ENCODE data around the gene SLC35G2. TPM values are rescaled to one million over a fixed set of nuclear protein-coding genes. Genes with fewer than 3 reads are reported as not detected.
"Not testable (repeated sequence)": the region's sequence is repeated elsewhere in the genome, so short reads cannot be mapped to it uniquely, and the experiment has no call there.

Gene SLC35G2
- total and polyA plus RNA-seq, 4 donors, result 1.1 to 13.1 (median 4.9) TPM

- DNase-seq (no peak), ATAC-seq (ENCODE audit: low FRiP score) (no peak)
- H3K27me3 ChIP-seq (ENCODE audit: control insufficient read depth in 1 of 2, insufficient read depth in 2 of 2, low read length in 1 of 2), result no peaks in the 10 kb centered on the region
- H3K4me1 ChIP-seq (ENCODE audit: control insufficient read depth in 1 of 2, insufficient read depth in 2 of 2, low read length in 2 of 2), result no peaks in the 10 kb centered on the region
- WGBS, 2 donors, result 96 to 100% methylated on average over 3 of the region's 3 CpGs
- no peaks in the 10 kb centered on the region for H3K36me3 ChIP-seq (ENCODE audit: control insufficient read depth in 1 of 2, insufficient read depth in 2 of 2, low read length in 1 of 2)
- H3K9me3 ChIP-seq (ENCODE audit: control insufficient read depth, low read length), result no peaks in the 10 kb centered on the region
- intact Hi-C loops (cut with DNase I), result no loop called here
- H3K4me3 ChIP-seq (ENCODE audit: low read length in 2 of 2), result no peak overlapping the region
- no peak overlapping the region for H3K27ac ChIP-seq (ENCODE audit: low read depth in 1 of 2, low read length in 2 of 2)
Measured at GRCh38 chr3:136790786-136791185, 28.1 kb upstream of the SLC35G2 start.

GRCh38 chr3:136792556-136793330 is 26.2 kb upstream of the SLC35G2 start:
- H3K4me3 ChIP-seq (ENCODE audit: low read length in 2 of 2), result no peak overlapping the region
- no peaks in the 10 kb centered on the region for H3K9me3 ChIP-seq (ENCODE audit: control insufficient read depth, low read length)
- 45 to 47% methylated on average over 4 of the region's 4 CpGs for WGBS, 2 donors
- no peaks in the 10 kb centered on the region for H3K4me1 ChIP-seq (ENCODE audit: control insufficient read depth in 1 of 2, insufficient read depth in 2 of 2, low read length in 2 of 2)
- H3K27ac ChIP-seq (ENCODE audit: low read depth in 1 of 2, low read length in 2 of 2), result no peak overlapping the region
- no peak for DNase-seq
- no peaks in the 10 kb centered on the region for H3K36me3 ChIP-seq (ENCODE audit: control insufficient read depth in 1 of 2, insufficient read depth in 2 of 2, low read length in 1 of 2)
- ATAC-seq (ENCODE audit: low FRiP score), result no peak
- intact Hi-C loops (cut with DNase I), result no loop called here
- H3K27me3 ChIP-seq (ENCODE audit: control insufficient read depth in 1 of 2, insufficient read depth in 2 of 2, low read length in 1 of 2), result no peaks in the 10 kb centered on the region

GRCh38 chr3:136801146-136801545 is 17.8 kb upstream of the SLC35G2 start:
- H3K27ac ChIP-seq (ENCODE audit: low read depth in 1 of 2, low read length in 2 of 2); H3K36me3 ChIP-seq (ENCODE audit: control insufficient read depth in 1 of 2, insufficient read depth in 2 of 2, low read length in 1 of 2); H3K4me3 ChIP-seq (ENCODE audit: low read length in 2 of 2); H3K27me3 ChIP-seq (ENCODE audit: control insufficient read depth in 1 of 2, insufficient read depth in 2 of 2, low read length in 1 of 2); H3K9me3 ChIP-seq (ENCODE audit: control insufficient read depth, low read length); intact Hi-C loops (cut with DNase I); H3K4me1 ChIP-seq (ENCODE audit: control insufficient read depth in 1 of 2, insufficient read depth in 2 of 2, low read length in 2 of 2); DNase-seq; ATAC-seq (ENCODE audit: low FRiP score): not testable (repeated sequence)
- WGBS, 2 donors, result 97 to 98% methylated on average over 10 of the region's 10 CpGs

GRCh38 chr3:136802481-136802996 is 16.4 kb upstream of the SLC35G2 start:
- Histone ChIP-seq H3K4me3 (ENCODE audit: low read length in 2 of 2) (no peak overlapping the region), H3K27ac (ENCODE audit: low read depth in 1 of 2, low read length in 2 of 2) (peak overlapping the region in 1 of 2 donors; percentile 4), H3K9me3 (ENCODE audit: control insufficient read depth, low read length) (no peaks in the 10 kb centered on the region), H3K36me3 (ENCODE audit: control insufficient read depth in 1 of 2, insufficient read depth in 2 of 2, low read length in 1 of 2) (no peaks in the 10 kb centered on the region), H3K4me1 (ENCODE audit: control insufficient read depth in 1 of 2, insufficient read depth in 2 of 2, low read length in 2 of 2) (no peaks in the 10 kb centered on the region), H3K27me3 (ENCODE audit: control insufficient read depth in 1 of 2, insufficient read depth in 2 of 2, low read length in 1 of 2) (no peaks in the 10 kb centered on the region)
- WGBS, 2 donors, result 2 to 5% methylated on average over 5 of the region's 5 CpGs
- ATAC-seq (ENCODE audit: low FRiP score) (peak; percentile 73), DNase-seq (no peak)
- intact Hi-C loops (cut with DNase I), result no loop called here

GRCh38 chr3:136804141-136804540 is 14.8 kb upstream of the SLC35G2 start:
- intact Hi-C loops (cut with DNase I), result no loop called here
- WGBS, 2 donors, result 95 to 96% methylated on average over 4 of the region's 4 CpGs

GRCh38 chr3:136804813-136805212 is 14.1 kb upstream of the SLC35G2 start:
- Histone ChIP-seq H3K27me3 (ENCODE audit: control insufficient read depth in 1 of 2, insufficient read depth in 2 of 2, low read length in 1 of 2) (no peaks in the 10 kb centered on the region), H3K9me3 (ENCODE audit: control insufficient read depth, low read length) (no peaks in the 10 kb centered on the region), H3K36me3 (ENCODE audit: control insufficient read depth in 1 of 2, insufficient read depth in 2 of 2, low read length in 1 of 2) (no peaks in the 10 kb centered on the region), H3K4me1 (ENCODE audit: control insufficient read depth in 1 of 2, insufficient read depth in 2 of 2, low read length in 2 of 2) (no peaks in the 10 kb centered on the region), H3K27ac (ENCODE audit: low read depth in 1 of 2, low read length in 2 of 2) (no peak overlapping the region), H3K4me3 (ENCODE audit: low read length in 2 of 2) (no peak overlapping the region)
- no peak for DNase-seq
- intact Hi-C loops (cut with DNase I), result no loop called here
- ATAC-seq (ENCODE audit: low FRiP score), result no peak

More at GRCh38 chr3:136804141-136804540, 14.8 kb upstream of the SLC35G2 start:
- Histone ChIP-seq H3K4me3 (ENCODE audit: low read length in 2 of 2) (no peak overlapping the region), H3K27me3 (ENCODE audit: control insufficient read depth in 1 of 2, insufficient read depth in 2 of 2, low read length in 1 of 2) (no peaks in the 10 kb centered on the region), H3K4me1 (ENCODE audit: control insufficient read depth in 1 of 2, insufficient read depth in 2 of 2, low read length in 2 of 2) (no peaks in the 10 kb centered on the region), H3K9me3 (ENCODE audit: control insufficient read depth, low read length) (no peaks in the 10 kb centered on the region), H3K27ac (ENCODE audit: low read depth in 1 of 2, low read length in 2 of 2) (no peak overlapping the region), H3K36me3 (ENCODE audit: control insufficient read depth in 1 of 2, insufficient read depth in 2 of 2, low read length in 1 of 2) (no peaks in the 10 kb centered on the region)
- DNase-seq (no peak), ATAC-seq (ENCODE audit: low FRiP score) (no peak)

GRCh38 chr3:136805795-136806194 is 13.1 kb upstream of the SLC35G2 start:
- no peak for ATAC-seq (ENCODE audit: low FRiP score)
- H3K27me3 ChIP-seq (ENCODE audit: control insufficient read depth in 1 of 2, insufficient read depth in 2 of 2, low read length in 1 of 2), result no peaks in the 10 kb centered on the region
- H3K36me3 ChIP-seq (ENCODE audit: control insufficient read depth in 1 of 2, insufficient read depth in 2 of 2, low read length in 1 of 2), result no peaks in the 10 kb centered on the region
- H3K4me1 ChIP-seq (ENCODE audit: control insufficient read depth in 1 of 2, insufficient read depth in 2 of 2, low read length in 2 of 2), result no peaks in the 10 kb centered on the region
- WGBS, 2 donors, result 73 to 75% methylated on average over 3 of the region's 3 CpGs
- no peak for DNase-seq
- H3K9me3 ChIP-seq (ENCODE audit: control insufficient read depth, low read length), result no peaks in the 10 kb centered on the region
- H3K4me3 ChIP-seq (ENCODE audit: low read length in 2 of 2), result no peak overlapping the region
- H3K27ac ChIP-seq (ENCODE audit: low read depth in 1 of 2, low read length in 2 of 2), result no peak overlapping the region
- intact Hi-C loops (cut with DNase I), result no loop called here

- H3K27ac ChIP-seq (ENCODE audit: low read depth in 1 of 2, low read length in 2 of 2), result no peak overlapping the region
- DNase-seq (no peak), ATAC-seq (ENCODE audit: low FRiP score) (no peak)
- no peak overlapping the region for H3K4me3 ChIP-seq (ENCODE audit: low read length in 2 of 2)
- H3K4me1 ChIP-seq (ENCODE audit: control insufficient read depth in 1 of 2, insufficient read depth in 2 of 2, low read length in 2 of 2), result no peaks in the 10 kb centered on the region
- H3K27me3 ChIP-seq (ENCODE audit: control insufficient read depth in 1 of 2, insufficient read depth in 2 of 2, low read length in 1 of 2), result no peaks in the 10 kb centered on the region
- no peaks in the 10 kb centered on the region for H3K36me3 ChIP-seq (ENCODE audit: control insufficient read depth in 1 of 2, insufficient read depth in 2 of 2, low read length in 1 of 2)
- intact Hi-C loops (cut with DNase I), result no loop called here
- WGBS, 2 donors, result 79 to 80% methylated on average over 3 of the region's 3 CpGs
- no peaks in the 10 kb centered on the region for H3K9me3 ChIP-seq (ENCODE audit: control insufficient read depth, low read length)
Measured at GRCh38 chr3:136811701-136812100, 7.2 kb upstream of the SLC35G2 start.

- intact Hi-C loops (cut with DNase I), result loop anchor here in 1 of 2 donors (5.0 kb wide), 1 partner anchor 45 kb away; the partner anchor contains the start of gene NCK1
- Histone ChIP-seq H3K27ac (ENCODE audit: low read depth in 1 of 2, low read length in 2 of 2) (no peak overlapping the region), H3K9me3 (ENCODE audit: control insufficient read depth, low read length) (no peaks in the 10 kb centered on the region), H3K36me3 (ENCODE audit: control insufficient read depth in 1 of 2, insufficient read depth in 2 of 2, low read length in 1 of 2) (no peaks in the 10 kb centered on the region), H3K4me3 (ENCODE audit: low read length in 2 of 2) (no peak overlapping the region), H3K27me3 (ENCODE audit: control insufficient read depth in 1 of 2, insufficient read depth in 2 of 2, low read length in 1 of 2) (no peaks in the 10 kb centered on the region), H3K4me1 (ENCODE audit: control insufficient read depth in 1 of 2, insufficient read depth in 2 of 2, low read length in 2 of 2) (no peaks in the 10 kb centered on the region)
- WGBS, 2 donors, result 19 to 21% methylated on average over 1 of the region's 1 CpG
- ATAC-seq (ENCODE audit: low FRiP score) (no peak), DNase-seq (no peak)
Measured at GRCh38 chr3:136817448-136817847, 1.5 kb upstream of the SLC35G2 start.
